Measurements from ENCODE around the gene SULF2.

DNA sequence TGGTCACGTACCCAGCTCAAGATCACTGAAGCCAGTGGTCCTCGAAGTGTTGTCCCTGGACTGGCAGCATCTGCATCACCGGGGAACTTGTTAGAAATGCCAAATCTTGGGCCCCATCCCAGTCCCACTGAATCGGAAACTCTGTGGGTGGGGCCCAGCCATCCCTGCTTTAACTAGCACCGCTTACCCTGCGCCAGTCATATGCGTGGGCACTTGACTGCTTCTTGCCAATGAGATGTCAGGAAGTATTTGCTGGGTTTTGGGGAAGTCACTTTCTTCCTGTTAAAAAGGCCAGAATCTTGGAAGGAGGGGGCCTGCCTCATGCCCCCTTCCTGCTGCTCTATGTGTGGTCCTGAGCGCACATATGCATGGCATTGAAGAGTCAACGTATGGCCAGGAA is 11.7 kb upstream of the SULF2 start:
- TF ChIP-seq GATA3 (IDR thresholded peaks at IDR 0.05; ENCODE audit: low read depth, low read length) (no peak), GATA2 (IDR thresholded peaks at IDR 0.05; ENCODE audit: low read depth, low read length) (no peak)

Measured in SH-SY5Y (cell line).